CD4-positive, alpha-beta T cell treated with Interleukin-10 for 1 hour (primary cell): ENCODE data around the gene PDE2A.

Experiments
- DNase-seq: peaks from one replicate; pipeline ENCODE4 v3.0.0-alpha.2; 2020

PDE2A gene

GRCh38 chr11:72682858-72683243 is 8.6 kb upstream of the PDE2A start:
- no peak for DNase-seq

GRCh38 chr11:72682238-72682857 is 8.1 kb upstream of the PDE2A start:
- DNase-seq: no peak

- DNase-seq: no peak
Measured at GRCh38 chr11:72681226-72682153, 7.3 kb upstream of the PDE2A start.

DNA sequence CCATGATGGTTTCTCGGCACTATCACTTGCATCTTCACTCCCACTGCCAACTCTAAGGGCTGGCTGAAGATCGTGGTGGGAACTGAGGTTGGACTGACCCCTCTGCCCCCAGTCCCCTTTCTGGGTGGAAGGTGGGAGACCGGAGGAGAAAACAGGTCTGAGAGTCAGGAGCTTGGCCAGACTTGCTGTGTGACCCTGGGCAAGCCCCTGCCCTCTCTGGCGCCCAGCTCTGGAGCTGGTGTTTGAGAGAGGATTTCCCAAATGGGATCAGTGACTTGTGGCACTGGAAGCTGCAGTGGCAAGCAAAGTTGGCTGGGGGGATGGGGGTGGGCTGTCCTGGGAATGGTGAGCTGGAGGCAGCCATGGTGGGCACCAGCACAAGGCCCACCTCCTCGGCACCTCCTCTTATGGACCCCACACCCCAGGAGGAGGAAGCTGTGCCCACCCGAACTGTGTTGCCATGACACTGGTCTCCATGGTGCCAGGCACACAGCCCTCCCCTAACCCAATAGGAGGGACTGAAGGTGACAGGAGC is 6.5 kb upstream of the PDE2A start:
- DNase-seq: no peak

- DNase-seq: no peak
Measured at GRCh38 chr11:72679869-72680268, 5.6 kb upstream of the PDE2A start.

DNA sequence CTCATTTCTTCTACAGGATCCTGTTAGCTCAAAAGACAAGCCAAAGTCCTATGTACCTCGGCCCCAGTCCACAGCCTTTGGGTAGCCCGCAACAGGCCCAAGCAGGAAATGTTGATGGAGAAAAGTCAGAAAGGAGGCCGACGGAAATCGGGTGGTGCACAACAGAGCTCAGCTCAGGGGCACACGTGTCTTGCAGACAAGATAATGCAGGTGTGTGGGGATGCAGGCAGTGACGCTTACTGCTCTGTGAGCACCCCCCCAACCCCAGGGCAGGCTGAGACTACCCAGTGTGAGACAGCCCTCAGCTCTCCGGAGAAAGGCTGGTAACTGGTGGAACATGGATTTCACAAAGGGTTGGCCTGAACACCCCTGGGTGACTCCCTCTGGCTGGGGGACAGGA is 4.3 kb upstream of the PDE2A start:
- no peak for DNase-seq

GRCh38 chr11:72676861-72677341 is 2.7 kb upstream of the PDE2A start:
- peak; percentile 61 for DNase-seq

- DNase-seq: no peak
Measured at GRCh38 chr11:72675221-72675620, 999 bp upstream of the PDE2A start.

DNA sequence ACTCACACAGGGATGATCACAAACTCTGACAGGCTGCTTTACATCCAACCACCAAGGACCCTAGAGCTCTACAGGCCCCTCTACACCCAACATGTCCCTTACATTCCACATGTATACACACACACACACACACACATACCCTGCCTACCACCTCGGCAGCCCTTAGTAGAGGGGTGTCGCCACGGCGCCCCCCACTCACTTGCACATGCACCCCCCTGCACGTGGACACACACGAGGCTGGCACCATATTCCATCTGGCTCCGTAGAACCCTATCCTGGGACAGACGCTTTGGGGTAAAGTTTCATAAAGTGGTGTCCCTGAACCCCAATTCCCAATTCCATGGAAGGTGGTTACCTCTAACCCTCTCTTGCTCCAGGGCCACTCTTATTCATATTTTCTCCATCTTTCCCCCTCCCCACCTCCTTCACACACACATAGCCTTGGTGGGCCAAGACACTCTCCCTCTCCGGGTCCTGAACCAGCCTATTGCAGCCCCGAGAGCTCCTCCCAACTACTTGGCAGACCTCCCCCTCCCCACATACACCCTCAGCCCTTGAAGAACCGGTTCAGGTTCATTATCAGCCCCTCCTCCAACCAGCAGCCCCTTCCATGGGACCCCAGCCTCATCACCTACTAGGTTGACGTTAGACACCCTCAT is 809 bp downstream of the PDE2A start:
- no peak for DNase-seq

DNA sequence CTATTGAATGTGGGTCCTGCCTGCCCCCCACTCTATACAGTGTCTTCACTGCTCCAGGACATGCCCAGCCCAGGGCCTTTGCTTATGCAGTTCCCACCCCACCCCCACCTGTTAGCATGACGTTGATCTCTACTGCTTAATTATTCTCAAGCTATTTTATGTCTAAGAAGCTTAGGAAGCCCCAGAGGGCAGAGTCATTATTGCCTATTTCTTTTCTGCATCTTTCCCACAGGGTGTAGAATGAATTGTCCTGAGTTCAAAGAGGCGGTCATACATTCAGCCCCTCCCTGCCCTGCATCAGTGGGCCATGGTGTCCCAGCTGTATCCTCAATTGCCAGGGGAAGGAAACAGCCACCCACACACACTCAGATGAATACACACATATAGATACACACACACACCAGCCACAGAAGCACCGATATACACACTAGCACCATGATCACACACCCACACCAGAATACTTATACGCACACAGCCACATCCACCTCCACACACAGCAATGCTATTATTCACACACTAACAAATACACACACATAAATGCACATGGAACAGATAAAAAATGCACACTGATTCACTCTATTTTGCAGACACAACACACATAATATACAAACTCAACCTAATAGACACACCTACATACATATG is 1.5 kb downstream of the PDE2A start:
- no peak for DNase-seq

GRCh38 chr11:72671152-72672099 is 2.8 kb downstream of the PDE2A start:
- no peak for DNase-seq

DNA sequence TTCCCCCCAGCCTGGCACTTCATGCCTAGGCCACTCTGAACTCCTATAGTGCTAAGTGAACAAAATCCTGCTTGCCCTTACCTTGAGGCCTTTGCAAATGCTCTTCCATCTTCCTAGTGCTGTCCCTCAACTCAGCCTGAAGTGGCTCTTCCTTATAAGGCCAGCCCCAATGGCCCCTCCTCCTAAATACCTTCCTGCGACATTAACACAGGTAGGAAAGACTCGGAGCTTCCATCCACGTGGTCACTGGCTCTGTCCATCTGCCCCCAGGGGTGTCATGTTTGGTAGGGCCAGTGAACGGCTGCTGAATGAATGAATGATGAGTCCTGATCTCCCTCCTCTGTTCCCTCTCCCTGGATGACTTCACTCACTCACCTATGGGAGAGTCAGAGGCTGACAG is 4.2 kb downstream of the PDE2A start:
- DNase-seq: no peak

DNA sequence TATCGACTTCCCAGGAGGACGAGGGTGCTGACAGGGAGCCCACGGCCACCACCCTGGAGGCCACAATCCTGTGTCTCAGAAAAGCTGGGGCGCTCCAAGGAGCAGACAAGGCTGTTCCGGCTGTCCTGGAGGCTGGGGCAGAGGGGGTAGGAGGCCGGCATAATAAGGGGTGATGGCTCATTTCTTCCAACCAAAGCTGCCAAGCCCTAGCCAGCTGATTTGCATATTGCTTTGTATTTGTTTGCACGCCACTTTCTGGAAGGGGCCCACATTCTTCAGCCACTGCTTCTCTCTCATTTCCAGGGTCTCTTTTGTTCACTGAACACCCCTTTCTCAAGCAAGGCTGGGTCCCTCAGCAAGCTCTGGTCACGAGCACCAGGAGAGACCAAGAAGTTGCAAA is 4.7 kb downstream of the PDE2A start:
- DNase-seq: no peak

DNA sequence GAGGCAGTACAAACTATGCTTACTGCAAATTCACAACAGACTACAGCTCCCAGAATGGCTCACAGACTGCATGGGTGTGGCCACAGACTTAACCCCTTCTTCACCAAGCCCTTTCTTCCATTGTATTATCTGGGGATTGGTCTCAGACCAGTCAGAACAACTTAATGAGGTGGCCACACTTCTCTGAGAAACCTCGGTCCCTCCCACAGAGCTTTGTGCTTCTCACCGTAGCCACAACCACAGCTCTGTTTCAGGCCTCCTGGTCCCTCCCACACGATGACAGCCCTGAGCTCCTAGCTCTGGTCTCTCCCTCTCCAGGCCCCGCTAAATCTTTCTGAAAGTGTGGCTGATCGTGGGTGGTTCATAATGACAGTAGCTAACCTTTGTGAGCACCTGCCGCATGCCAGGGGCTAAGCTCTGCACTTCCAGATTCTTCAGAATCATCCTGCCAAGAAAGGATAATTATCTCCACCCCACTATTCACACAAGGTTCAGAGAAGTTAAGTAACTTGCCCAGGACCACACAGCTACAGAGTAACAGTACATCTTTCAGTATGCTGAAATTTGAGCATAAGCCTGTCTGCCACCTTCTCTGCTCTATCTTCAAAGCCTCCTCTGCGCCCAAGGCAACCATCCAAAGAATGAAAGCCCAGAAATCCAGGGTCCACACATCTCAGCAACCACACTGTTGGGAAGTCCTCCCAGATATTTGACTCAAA is 5.4 kb downstream of the PDE2A start:
- DNase-seq: no peak

DNA sequence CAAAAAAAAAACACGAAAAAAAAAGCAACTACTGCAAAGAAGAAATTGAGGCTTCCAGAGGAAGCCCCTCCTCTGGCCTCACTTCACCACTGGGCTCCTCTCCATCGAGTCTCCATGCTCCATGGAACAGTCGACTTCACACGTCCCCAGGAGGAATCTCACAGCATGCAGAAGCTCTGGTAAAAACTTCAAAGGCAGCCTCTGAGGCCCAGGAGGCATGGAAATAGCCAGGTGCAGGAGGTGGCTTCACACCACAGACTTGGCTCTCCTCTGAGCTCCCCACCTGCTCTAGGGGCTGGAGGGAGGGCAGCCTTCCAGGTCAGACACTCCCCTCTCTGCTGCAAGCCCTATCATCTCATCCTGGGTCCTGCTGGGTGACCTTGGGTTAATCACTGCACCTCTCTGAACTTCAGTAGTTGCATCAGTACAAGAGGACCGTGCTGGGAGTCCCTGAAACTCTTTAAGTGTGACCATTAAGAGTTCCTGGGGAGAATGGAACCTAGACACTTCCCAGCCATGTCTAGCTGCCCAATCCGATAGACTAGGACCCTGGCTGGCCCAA is 8.2 kb downstream of the PDE2A start:
- no peak for DNase-seq

GRCh38 chr11:72662036-72662435 is 12.2 kb downstream of the PDE2A start:
- no peak for DNase-seq

DNA sequence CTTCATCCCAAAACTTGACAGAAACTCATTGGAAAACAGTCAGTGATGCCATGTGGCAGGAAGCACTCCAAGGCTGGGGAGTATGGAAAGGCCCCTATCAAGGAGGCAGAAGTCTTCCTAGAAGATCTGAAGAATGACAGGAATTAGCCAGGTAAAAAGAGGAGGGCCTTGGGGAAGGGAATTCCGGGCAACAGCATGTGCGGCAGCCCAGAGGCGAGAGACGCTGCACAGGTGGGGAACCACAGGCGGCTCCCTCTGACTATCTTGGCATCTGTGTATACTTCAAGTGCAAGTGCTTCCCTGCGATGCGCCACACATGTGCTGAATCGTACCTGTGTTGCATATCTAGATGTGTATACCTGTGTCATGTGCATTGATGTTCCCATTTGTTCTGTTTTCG is 12.7 kb downstream of the PDE2A start:
- DNase-seq: no peak

DNA sequence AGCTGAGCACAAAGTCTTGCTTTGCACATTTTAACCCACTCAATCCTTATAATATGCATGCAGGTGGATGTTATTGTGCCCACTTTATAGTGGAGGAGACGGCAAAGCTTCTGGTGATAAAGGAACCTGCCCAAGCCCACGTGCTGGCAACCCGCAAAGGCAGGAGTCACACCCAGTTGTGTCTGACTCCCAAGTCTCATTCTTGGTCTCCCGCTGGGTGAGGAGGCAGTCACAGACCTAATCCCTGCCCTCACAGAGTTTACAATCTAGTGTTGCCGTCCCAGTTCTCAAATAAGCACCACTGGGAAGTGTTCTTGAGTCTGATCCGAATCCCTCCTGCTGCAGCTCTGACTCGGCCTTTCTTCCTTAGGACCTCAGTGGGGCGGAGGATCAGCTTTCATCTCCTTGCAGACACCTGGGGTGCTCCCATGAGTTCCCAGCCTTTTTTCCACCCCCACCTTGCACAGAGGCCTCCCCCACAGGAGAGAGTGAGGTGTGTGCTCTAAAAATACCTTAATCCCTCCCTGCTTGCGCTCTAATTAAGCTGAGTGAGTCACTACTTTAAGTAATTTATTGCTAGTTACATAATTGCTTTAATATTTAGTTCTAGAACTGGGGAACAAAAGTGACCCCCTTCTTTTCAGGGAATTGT is 15.1 kb downstream of the PDE2A start:
- no peak for DNase-seq

GRCh38 chr11:72657411-72658100 is 16.7 kb downstream of the PDE2A start:
- DNase-seq: no peak
